Measurements from ENCODE around the gene PANX3. TPM values are rescaled to one million over a fixed set of nuclear protein-coding genes. Genes with fewer than 3 reads are reported as not detected.

The PANX3 gene
- total RNA-seq, 4 donors from 2014 or later = not detected

- no peak overlapping the region for H3K27ac ChIP-seq
- TF ChIP-seq POLR2A (IDR thresholded peaks at IDR 0.05) = no peak
- TF ChIP-seq CTCF (IDR thresholded peaks at IDR 0.05) = no peak
- DNase-seq = no peak
- H3K36me3 ChIP-seq = no peaks in the 10 kb centered on the region
- intact Hi-C loops (cut with DNase I; ENCODE audit: low total_unique reads) = no loop called here
- no peak overlapping the region for H3K4me3 ChIP-seq
- H3K27me3 ChIP-seq = no peaks in the 10 kb centered on the region
- H3K9me3 ChIP-seq = no peaks in the 10 kb centered on the region
- no peaks in the 10 kb centered on the region for H3K4me1 ChIP-seq
Observed at GRCh38 chr11:124627546-124627945, 16.3 kb downstream of the PANX3 start.

- Histone ChIP-seq H3K9me3 (no peaks in the 10 kb centered on the region), H3K4me1 (no peaks in the 10 kb centered on the region), H3K27ac (no peak overlapping the region), H3K4me3 (no peak overlapping the region), H3K27me3 (no peaks in the 10 kb centered on the region), H3K36me3 (no peaks in the 10 kb centered on the region)
- TF ChIP-seq CTCF (IDR thresholded peaks at IDR 0.05) = no peak
- TF ChIP-seq POLR2A (IDR thresholded peaks at IDR 0.05) = no peak
- intact Hi-C loops (cut with DNase I; ENCODE audit: low total_unique reads) = no loop called here
- DNase-seq = no peak
Observed at GRCh38 chr11:124629961-124630360, 18.7 kb downstream of the PANX3 start.

GRCh38 chr11:124633355-124633754, 22.1 kb downstream of the PANX3 start:
- Histone ChIP-seq H3K27me3 (no peaks in the 10 kb centered on the region), H3K9me3 (no peaks in the 10 kb centered on the region), H3K36me3 (no peaks in the 10 kb centered on the region), H3K4me1 (no peaks in the 10 kb centered on the region), H3K27ac (no peak overlapping the region), H3K4me3 (no peak overlapping the region)
- TF ChIP-seq POLR2A (IDR thresholded peaks at IDR 0.05) (no peak), CTCF (IDR thresholded peaks at IDR 0.05) (no peak)
- intact Hi-C loops (cut with DNase I; ENCODE audit: low total_unique reads) = no loop called here
- no peak for DNase-seq

GRCh38 chr11:124635932-124636331, 24.7 kb downstream of the PANX3 start:
- DNase-seq = no peak
- TF ChIP-seq CTCF (IDR thresholded peaks at IDR 0.05) = no peak
- Histone ChIP-seq H3K4me1 (no peaks in the 10 kb centered on the region), H3K27me3 (no peaks in the 10 kb centered on the region), H3K27ac (no peak overlapping the region), H3K36me3 (no peaks in the 10 kb centered on the region), H3K9me3 (no peaks in the 10 kb centered on the region), H3K4me3 (no peak overlapping the region)
- intact Hi-C loops (cut with DNase I; ENCODE audit: low total_unique reads) = no loop called here

GRCh38 chr11:124638500-124638899, 27.3 kb downstream of the PANX3 start:
- H3K36me3 ChIP-seq = no peaks in the 10 kb centered on the region

More at GRCh38 chr11:124638500-124638899, 27.3 kb downstream of the PANX3 start:
- Histone ChIP-seq H3K27ac (no peak overlapping the region), H3K27me3 (no peaks in the 10 kb centered on the region), H3K9me3 (no peaks in the 10 kb centered on the region), H3K4me1 (no peaks in the 10 kb centered on the region), H3K4me3 (no peak overlapping the region)
- no peak for TF ChIP-seq CTCF (IDR thresholded peaks at IDR 0.05)
- no peak for TF ChIP-seq POLR2A (IDR thresholded peaks at IDR 0.05)
- intact Hi-C loops (cut with DNase I; ENCODE audit: low total_unique reads) = no loop called here
- DNase-seq = no peak

All from uterus (tissue), 4 donors.